ENCODE data around the gene CLEC2D. TPM values are rescaled to one million over a fixed set of nuclear protein-coding genes. Genes with fewer than 3 reads are reported as not detected.

The CLEC2D gene
- total and polyA plus RNA-seq, 9 donors: 2.4 to 16.1 (median 10.8) TPM

DNA sequence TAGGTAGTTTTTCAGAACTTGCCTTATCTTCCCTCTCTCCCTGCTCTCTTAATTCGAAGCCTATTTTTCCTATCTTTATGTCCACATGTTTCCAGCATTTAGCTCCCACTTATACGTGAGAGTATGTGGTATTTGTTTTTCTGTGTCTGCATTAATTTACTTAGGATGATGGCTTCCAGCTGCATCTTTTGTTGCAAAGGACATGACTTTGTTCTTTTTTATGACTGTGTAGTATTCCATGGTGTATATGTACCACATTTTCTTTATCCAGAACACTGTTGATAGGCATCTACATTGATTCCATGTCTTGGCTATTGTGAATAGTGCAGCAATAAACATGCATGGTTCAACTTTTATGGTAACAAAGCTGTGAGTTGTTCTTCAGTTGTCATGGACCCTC is 7.8 kb upstream of the CLEC2D start:
- H3K27ac ChIP-seq: no peak overlapping the region
- H3K4me3 ChIP-seq: no peak overlapping the region
- intact Hi-C loops (cut with DNase I): no loop called here
- no peaks in the 10 kb centered on the region for H3K36me3 ChIP-seq
- no peak for DNase-seq
- TF ChIP-seq EP300 (IDR thresholded peaks at IDR 0.05) (no peak), POLR2A (IDR thresholded peaks at IDR 0.05) (no peak)
- TF ChIP-seq, protein P1, sequence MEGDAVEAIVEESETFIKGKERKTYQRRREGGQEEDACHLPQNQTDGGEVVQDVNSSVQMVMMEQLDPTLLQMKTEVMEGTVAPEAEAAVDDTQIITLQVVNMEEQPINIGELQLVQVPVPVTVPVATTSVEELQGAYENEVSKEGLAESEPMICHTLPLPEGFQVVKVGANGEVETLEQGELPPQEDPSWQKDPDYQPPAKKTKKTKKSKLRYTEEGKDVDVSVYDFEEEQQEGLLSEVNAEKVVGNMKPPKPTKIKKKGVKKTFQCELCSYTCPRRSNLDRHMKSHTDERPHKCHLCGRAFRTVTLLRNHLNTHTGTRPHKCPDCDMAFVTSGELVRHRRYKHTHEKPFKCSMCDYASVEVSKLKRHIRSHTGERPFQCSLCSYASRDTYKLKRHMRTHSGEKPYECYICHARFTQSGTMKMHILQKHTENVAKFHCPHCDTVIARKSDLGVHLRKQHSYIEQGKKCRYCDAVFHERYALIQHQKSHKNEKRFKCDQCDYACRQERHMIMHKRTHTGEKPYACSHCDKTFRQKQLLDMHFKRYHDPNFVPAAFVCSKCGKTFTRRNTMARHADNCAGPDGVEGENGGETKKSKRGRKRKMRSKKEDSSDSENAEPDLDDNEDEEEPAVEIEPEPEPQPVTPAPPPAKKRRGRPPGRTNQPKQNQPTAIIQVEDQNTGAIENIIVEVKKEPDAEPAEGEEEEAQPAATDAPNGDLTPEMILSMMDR (IDR thresholded peaks at IDR 0.05): no peak
- H3K9me3 ChIP-seq: no peaks in the 10 kb centered on the region
- H3K4me1 ChIP-seq (ENCODE audit: insufficient read depth): no peaks in the 10 kb centered on the region
- WGBS, 3 donors: 76 to 97% (median 96%) methylated on average over 2 of the region's 2 CpGs
- no peaks in the 10 kb centered on the region for H3K27me3 ChIP-seq

DNA sequence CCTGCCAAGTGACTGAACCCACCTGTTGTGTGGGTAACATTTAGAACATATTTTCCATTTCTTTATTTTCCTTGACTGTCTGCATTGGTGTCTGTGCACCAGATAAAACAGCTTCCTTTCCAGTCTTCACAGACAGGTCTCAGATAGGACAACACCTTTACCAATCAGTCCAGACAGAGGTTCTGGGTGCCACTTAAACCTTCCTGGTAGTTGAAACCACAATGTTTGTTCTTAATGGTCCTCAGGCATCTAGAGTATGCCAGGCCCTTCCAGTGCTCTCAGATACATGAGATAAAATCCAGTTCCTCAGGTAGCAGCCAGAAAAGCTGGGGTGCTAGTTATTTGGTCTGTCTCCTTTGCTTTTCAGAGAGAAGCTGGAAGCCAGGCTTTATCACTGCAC is 7.0 kb upstream of the CLEC2D start:
- Histone ChIP-seq H3K27me3 (no peaks in the 10 kb centered on the region), H3K27ac (no peak overlapping the region), H3K9me3 (no peaks in the 10 kb centered on the region), H3K4me3 (no peak overlapping the region), H3K4me1 (ENCODE audit: insufficient read depth) (no peaks in the 10 kb centered on the region), H3K36me3 (no peaks in the 10 kb centered on the region)
- intact Hi-C loops (cut with DNase I): no loop called here
- DNase-seq: no peak
- TF ChIP-seq, protein P1 (IDR thresholded peaks at IDR 0.05): no peak
- TF ChIP-seq EP300 (IDR thresholded peaks at IDR 0.05) (no peak), POLR2A (IDR thresholded peaks at IDR 0.05) (no peak)

DNA sequence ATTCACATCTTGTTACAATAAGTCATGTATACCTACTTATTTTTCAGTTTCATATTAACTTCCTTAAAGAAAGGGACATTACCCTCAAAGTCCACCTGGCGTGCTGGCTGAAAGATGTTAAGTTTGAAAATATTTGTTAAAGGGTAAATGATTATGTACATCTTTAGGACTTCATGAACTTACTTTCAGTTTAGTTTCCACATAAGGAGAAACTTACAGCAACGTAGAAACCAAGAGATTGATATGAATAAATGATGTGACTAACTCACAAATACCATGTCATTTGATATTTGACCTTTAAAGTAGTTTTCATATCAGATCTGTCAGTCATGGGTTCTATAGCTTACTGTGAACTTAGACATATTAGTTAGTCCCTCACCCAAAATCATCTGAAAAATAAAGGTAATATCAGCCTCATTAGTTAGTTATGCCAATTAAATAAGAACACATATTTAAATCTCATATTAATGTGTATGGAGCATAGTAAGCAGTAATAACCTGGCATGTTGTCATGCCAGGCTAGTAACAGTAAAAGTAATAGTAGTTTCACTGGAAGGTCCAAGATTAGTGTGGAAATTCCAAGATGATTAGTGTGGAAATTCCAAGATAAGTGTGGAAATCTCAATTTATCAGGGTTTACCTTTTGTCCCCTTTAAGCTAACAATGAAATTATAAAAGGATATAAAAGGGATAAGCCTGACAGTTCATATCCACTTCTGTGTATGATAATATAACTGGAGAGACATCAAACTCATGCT is 1.9 kb upstream of the CLEC2D start:
- H3K27me3 ChIP-seq: no peaks in the 10 kb centered on the region
- WGBS, 3 donors: 82 to 87% (median 86%) methylated on average over 2 of the region's 2 CpGs
- H3K4me3 ChIP-seq: no peak overlapping the region
- H3K27ac ChIP-seq: no peak overlapping the region
- TF ChIP-seq POLR2A (IDR thresholded peaks at IDR 0.05): no peak
- TF ChIP-seq, protein P1 (IDR thresholded peaks at IDR 0.05): no peak
- TF ChIP-seq EP300 (IDR thresholded peaks at IDR 0.05): no peak
- H3K4me1 ChIP-seq (ENCODE audit: insufficient read depth): no peaks in the 10 kb centered on the region
- no peaks in the 10 kb centered on the region for H3K9me3 ChIP-seq
- no peaks in the 10 kb centered on the region for H3K36me3 ChIP-seq
- intact Hi-C loops (cut with DNase I): no loop called here
- DNase-seq: no peak

DNA sequence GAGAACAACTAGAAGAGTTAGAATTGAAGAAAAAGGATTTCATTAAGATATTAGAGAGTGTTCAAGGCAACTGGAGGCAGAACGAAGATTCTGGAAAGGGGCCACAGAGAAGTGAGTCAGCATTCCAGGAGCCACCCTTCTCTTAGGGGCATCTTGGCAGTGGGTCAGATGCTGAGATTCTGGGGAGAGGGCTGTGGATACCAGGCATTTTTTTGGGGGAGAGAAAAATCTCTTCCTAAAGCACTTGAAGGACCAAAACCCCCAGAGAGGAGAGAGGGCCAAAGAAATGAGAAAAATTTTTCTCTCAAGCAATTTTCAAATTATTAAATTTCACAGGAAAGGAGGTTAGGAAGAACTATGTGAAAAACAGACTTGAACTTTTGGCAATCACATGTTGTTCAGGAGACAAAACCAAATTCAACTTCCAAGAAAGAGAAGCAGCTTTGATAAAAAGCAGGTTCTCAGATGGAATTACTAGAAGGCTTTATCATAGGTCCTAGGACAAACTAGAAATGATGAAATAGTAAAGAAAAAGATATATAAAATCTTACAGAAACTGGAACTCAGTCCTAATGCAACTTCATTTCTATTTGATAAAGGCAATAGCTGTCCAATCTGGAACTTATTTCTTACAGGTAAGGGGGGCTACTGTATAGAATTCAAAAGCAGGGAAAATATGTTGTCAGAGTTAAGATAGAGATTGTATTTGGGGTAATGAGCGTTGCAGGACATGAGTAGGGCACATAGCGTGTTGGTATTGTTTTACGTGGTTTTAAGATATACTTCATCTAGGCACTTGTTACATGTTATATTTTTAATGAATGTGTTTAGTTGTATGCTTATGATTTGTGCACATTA is 1.1 kb upstream of the CLEC2D start:
- DNase-seq: peak in 2 of 5 donors; percentile 28 to 36

More for the DNA sequence above, 1.1 kb upstream of the CLEC2D start:
- WGBS, 3 donors: 56 to 66% (median 64%) methylated on average over 4 of the region's 4 CpGs
- no peaks in the 10 kb centered on the region for H3K4me1 ChIP-seq (ENCODE audit: insufficient read depth)
- H3K4me3 ChIP-seq: no peak overlapping the region
- H3K9me3 ChIP-seq: no peaks in the 10 kb centered on the region
- H3K27me3 ChIP-seq: no peaks in the 10 kb centered on the region
- no peak overlapping the region for H3K27ac ChIP-seq
- H3K36me3 ChIP-seq: no peaks in the 10 kb centered on the region
- no peak for TF ChIP-seq POLR2A (IDR thresholded peaks at IDR 0.05)
- no peak for TF ChIP-seq EP300 (IDR thresholded peaks at IDR 0.05)
- TF ChIP-seq, protein P1 (IDR thresholded peaks at IDR 0.05): no peak
- intact Hi-C loops (cut with DNase I): no loop called here

Measured in ovary (tissue), 9 donors.